Measurements from ENCODE around the gene SLC7A8. TPM values are rescaled to one million over a fixed set of nuclear protein-coding genes. Genes with fewer than 3 reads are reported as not detected.

SLC7A8 gene
- total and polyA plus RNA-seq, 2 of the 4 experiments (the other 2 are of a cell fraction): 0.31 TPM; not detected in 1

DNA sequence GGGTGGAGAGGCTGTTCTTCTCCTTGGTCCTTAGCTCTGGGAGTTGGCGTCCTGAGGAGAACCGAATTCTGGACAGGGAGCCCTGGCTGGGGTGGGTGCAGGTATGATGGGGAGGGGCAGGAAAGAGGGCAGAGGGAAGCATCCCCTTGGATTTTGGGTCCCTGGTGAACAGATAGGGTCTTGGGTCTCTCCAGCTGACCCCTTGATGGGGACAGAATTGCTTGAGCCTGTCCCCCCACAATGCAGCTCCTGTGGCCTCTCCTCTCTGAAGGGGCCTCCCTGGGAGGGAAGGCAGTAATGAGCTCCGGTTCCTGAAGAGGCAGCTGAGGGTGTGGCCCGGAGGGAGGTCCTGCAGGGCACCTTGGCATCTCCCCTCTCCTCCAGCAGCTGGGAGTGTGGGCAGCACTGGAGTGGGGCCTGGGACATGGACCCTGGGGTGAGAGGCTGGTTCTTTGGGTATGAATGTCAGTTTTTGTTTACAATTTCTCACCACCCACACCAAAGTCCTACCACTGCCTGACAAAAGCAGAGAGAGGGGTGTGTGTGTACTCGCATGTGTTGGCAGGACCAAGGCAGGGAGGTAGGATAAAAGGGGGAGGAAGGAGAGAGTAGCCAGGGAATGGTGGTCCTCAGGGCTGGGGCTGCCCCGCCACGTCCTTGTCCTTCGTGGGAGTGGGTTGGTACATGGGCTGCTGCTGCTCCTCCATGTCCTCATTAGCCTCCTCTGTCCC, 56.7 kb downstream of the SLC7A8 start:
- no peaks in the 10 kb centered on the region for H3K4me1 ChIP-seq (ENCODE audit: control insufficient read depth, insufficient read depth, low read length)
- no peak overlapping the region for H2AK9ac ChIP-seq (replicated peaks; ENCODE audit: low read depth, low read length, poor library complexity)
- DNase-seq (no peak), ATAC-seq (ENCODE audit: low read depth) (no peak)
- BruUV-seq (replicated peaks): no TSS peak
- ChIA-PET POLR2A (ENCODE audit: unreplicated experiment) (no interaction called here), CTCF (no interaction called here)
- H3K9ac ChIP-seq (ENCODE audit: low read depth, low read length): no peak overlapping the region
- H3K56ac ChIP-seq (ENCODE audit: extremely low read depth, insufficient read depth, low read length): no peak overlapping the region
- TF ChIP-seq MXI1 (IDR thresholded peaks at IDR 0.05; ENCODE audit: borderline replicate concordance, low read depth, low read length): no peak
- no peak for TF ChIP-seq RAD21 (IDR thresholded peaks at IDR 0.05; ENCODE audit: low read length)
- TF ChIP-seq POLR2A (IDR thresholded peaks at IDR 0.05; ENCODE audit: low read depth, low read length): no peak
- TF ChIP-seq NFE2L2 (IDR thresholded peaks at IDR 0.05; ENCODE audit: low read depth, low read length): no peak
- TF ChIP-seq, protein P1, sequence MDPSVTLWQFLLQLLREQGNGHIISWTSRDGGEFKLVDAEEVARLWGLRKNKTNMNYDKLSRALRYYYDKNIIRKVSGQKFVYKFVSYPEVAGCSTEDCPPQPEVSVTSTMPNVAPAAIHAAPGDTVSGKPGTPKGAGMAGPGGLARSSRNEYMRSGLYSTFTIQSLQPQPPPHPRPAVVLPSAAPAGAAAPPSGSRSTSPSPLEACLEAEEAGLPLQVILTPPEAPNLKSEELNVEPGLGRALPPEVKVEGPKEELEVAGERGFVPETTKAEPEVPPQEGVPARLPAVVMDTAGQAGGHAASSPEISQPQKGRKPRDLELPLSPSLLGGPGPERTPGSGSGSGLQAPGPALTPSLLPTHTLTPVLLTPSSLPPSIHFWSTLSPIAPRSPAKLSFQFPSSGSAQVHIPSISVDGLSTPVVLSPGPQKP (IDR thresholded peaks at IDR 0.05; ENCODE audit: borderline replicate concordance, low read depth, low read length): no peak
- TF ChIP-seq, protein P2, sequence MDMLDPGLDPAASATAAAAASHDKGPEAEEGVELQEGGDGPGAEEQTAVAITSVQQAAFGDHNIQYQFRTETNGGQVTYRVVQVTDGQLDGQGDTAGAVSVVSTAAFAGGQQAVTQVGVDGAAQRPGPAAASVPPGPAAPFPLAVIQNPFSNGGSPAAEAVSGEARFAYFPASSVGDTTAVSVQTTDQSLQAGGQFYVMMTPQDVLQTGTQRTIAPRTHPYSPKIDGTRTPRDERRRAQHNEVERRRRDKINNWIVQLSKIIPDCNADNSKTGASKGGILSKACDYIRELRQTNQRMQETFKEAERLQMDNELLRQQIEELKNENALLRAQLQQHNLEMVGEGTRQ (IDR thresholded peaks at IDR 0.05; ENCODE audit: low read depth, low read length): no peak
- TF ChIP-seq BHLHE40 (IDR thresholded peaks at IDR 0.05; ENCODE audit: low read depth, low read length): no peak
- TF ChIP-seq CHD1 (IDR thresholded peaks at IDR 0.05; ENCODE audit: low read depth, low read length): no peak
- TF ChIP-seq RFX5 (IDR thresholded peaks at IDR 0.05; ENCODE audit: low read depth, low read length): no peak
- TF ChIP-seq CEBPB (IDR thresholded peaks at IDR 0.05; ENCODE audit: low read depth, low read length): no peak
- TF ChIP-seq RCOR1 (IDR thresholded peaks at IDR 0.05; ENCODE audit: insufficient replicate concordance, low read length): no peak
- TF ChIP-seq SMC3 (IDR thresholded peaks at IDR 0.05; ENCODE audit: low read depth, low read length): no peak
- no peak for TF ChIP-seq FOS (IDR thresholded peaks at IDR 0.05; ENCODE audit: low read depth, low read length)
- no peak overlapping the region for H3K4me2 ChIP-seq (ENCODE audit: low read depth, low read length)
- H3K18ac ChIP-seq (ENCODE audit: low read depth, low read length): no peak overlapping the region
- no peak overlapping the region for H4K8ac ChIP-seq (ENCODE audit: low read depth in 2 of 2, low read length in 2 of 2)
- H2AFZ ChIP-seq (replicated peaks; ENCODE audit: low read length, poor library complexity): no peak overlapping the region
- no peak overlapping the region for H3K23ac ChIP-seq (ENCODE audit: low read depth, low read length)
- no peak overlapping the region for H2AK5ac ChIP-seq (ENCODE audit: low read depth, low read length)
- dilution Hi-C loops (cut with HindIII; ENCODE audit: low sequenced_read_pairs, unreplicated experiment): no loop called here
- H2BK5ac ChIP-seq (ENCODE audit: low read depth, low read length, poor library complexity, severe bottlenecking): no peak overlapping the region
- H3K27me3 ChIP-seq (ENCODE audit: control insufficient read depth, insufficient read depth, low read length): peaks cover 27% of the 10 kb centered on the region
- no peaks in the 10 kb centered on the region for H3K79me1 ChIP-seq (ENCODE audit: low read depth in 1 of 2, low read length in 2 of 2)
- H3K36me3 ChIP-seq (ENCODE audit: control insufficient read depth, insufficient read depth, low read length): no peaks in the 10 kb centered on the region
- H3K14ac ChIP-seq (replicated peaks; ENCODE audit: low read depth, low read length): no peak overlapping the region
- H3K4ac ChIP-seq (ENCODE audit: low read depth, low read length): no peak overlapping the region
- in situ Hi-C loops (cut with MboI; ENCODE audit: low sequenced_read_pairs): loop anchor here (5.0 kb wide), 1 partner anchor 56 kb away; the partner anchor contains the start of gene SLC7A8
- no peak overlapping the region for H3K4me3 ChIP-seq (ENCODE audit: insufficient read depth, low read depth, low read length)
- no peak overlapping the region for H4K91ac ChIP-seq (ENCODE audit: insufficient read depth, low read depth, low read length)
- H3K9me1 ChIP-seq (ENCODE audit: insufficient read depth, low read length): no peaks in the 10 kb centered on the region
- H2BK20ac ChIP-seq (ENCODE audit: low read depth, low read length): no peak overlapping the region
- no peaks in the 10 kb centered on the region for H3K9me3 ChIP-seq (ENCODE audit: control insufficient read depth, insufficient read depth, low read length)
- no peak overlapping the region for H2BK15ac ChIP-seq (ENCODE audit: low read depth, low read length)
- WGBS, 2 experiments (ENCODE audit: extremely low coverage in 2 of 2, insufficient read length in 1 of 2): 100% methylated on average over 1 of the region's 8 CpGs; no CpG with 5 or more reads in 1 of the 2 experiments
- no peak overlapping the region for H2BK120ac ChIP-seq (ENCODE audit: low read depth, low read length)
- no peaks in the 10 kb centered on the region for H4K20me1 ChIP-seq (ENCODE audit: insufficient read depth, low read length)
- intact Hi-C loops (cut with micrococcal nuclease): no loop called here
- H3K27ac ChIP-seq (ENCODE audit: insufficient read depth, low read length): no peak overlapping the region
- H4K5ac ChIP-seq (ENCODE audit: low read depth, low read length): no peak overlapping the region

Measured in IMR-90 (cell line).